ENCODE measurements around the gene ZNF512B.

- TF ChIP-seq POLR2A (IDR thresholded peaks at IDR 0.05): no peak
- TF ChIP-seq CTCF (IDR thresholded peaks at IDR 0.05): no peak
These were observed 31.2 kb upstream of the ZNF512B start for GRCh38 chr20:64000906-64001305.
